ENCODE measurements around the gene KRT20. TPM values are rescaled to one million over a fixed set of nuclear protein-coding genes. Genes with fewer than 3 reads are reported as not detected.

KRT20 gene
- total RNA-seq, 1 experiment from 2014 or later = 0.18 TPM

GRCh38 chr17:40848583-40849235 is 36.3 kb downstream of the KRT20 start:
- BruUV-seq (replicated peaks) = no TSS peak
- H3F3A ChIP-seq (ENCODE audit: low read length, unreplicated experiment) = no peaks in the 10 kb centered on the region
- no peak overlapping the region for H3K27ac ChIP-seq (ENCODE audit: low read length)
- POLR2A ChIA-PET (ENCODE audit: unreplicated experiment) = no interaction called here
- TF ChIP-seq CTCF (conservative IDR thresholded peaks at IDR 0.05; ENCODE audit: low read depth, low read length) (no peak), EZH2 (IDR thresholded peaks at IDR 0.05; ENCODE audit: low read length, unreplicated experiment) (no peak), EZH2phosphoT487 (IDR thresholded peaks at IDR 0.05; ENCODE audit: borderline replicate concordance, low read length) (no peak)
- no peak overlapping the region for H3K9ac ChIP-seq (ENCODE audit: low read length)
- H3K9me2 ChIP-seq (replicated peaks; ENCODE audit: low read length) = no peaks in the 10 kb centered on the region
- intact Hi-C loops (cut with micrococcal nuclease) = no loop called here
- no peaks in the 10 kb centered on the region for H3K79me2 ChIP-seq (ENCODE audit: low read length)
- CTCF ChIA-PET = interaction anchor here (0.5 kb wide), 1 partner anchor 30 kb away, joined by 3 read pairs; no protein-coding TSS in a partner anchor
- H3K36me3 ChIP-seq (ENCODE audit: low read depth, low read length) = no peaks in the 10 kb centered on the region
- H2AFZ ChIP-seq (ENCODE audit: low read length) = no peak overlapping the region
- H4K20me1 ChIP-seq (ENCODE audit: low read length) = no peaks in the 10 kb centered on the region
- H3K4me3 ChIP-seq (ENCODE audit: low read length) = no peak overlapping the region
- DNase-seq = no peak
- H3K4me2 ChIP-seq (ENCODE audit: low read length) = no peak overlapping the region
- H3K4me1 ChIP-seq (ENCODE audit: insufficient read depth, low read length) = peaks cover 31% of the 10 kb centered on the region
- ATAC-seq = no peak
- H3K27me3 ChIP-seq (ENCODE audit: low read length) = no peaks in the 10 kb centered on the region
- no peaks in the 10 kb centered on the region for H3K9me3 ChIP-seq (ENCODE audit: low read length)

- ChIA-PET POLR2A (ENCODE audit: unreplicated experiment) (no interaction called here), CTCF (no interaction called here)
- intact Hi-C loops (cut with micrococcal nuclease) = no loop called here
- Histone ChIP-seq H3K4me1 (ENCODE audit: insufficient read depth, low read length) (peaks cover 14% of the 10 kb centered on the region), H3F3A (ENCODE audit: low read length, unreplicated experiment) (no peaks in the 10 kb centered on the region), H3K4me3 (ENCODE audit: low read length) (no peak overlapping the region), H2AFZ (ENCODE audit: low read length) (no peak overlapping the region), H3K4me2 (ENCODE audit: low read length) (no peak overlapping the region), H3K9me3 (ENCODE audit: low read length) (no peaks in the 10 kb centered on the region), H3K9ac (ENCODE audit: low read length) (no peak overlapping the region), H3K27me3 (ENCODE audit: low read length) (no peaks in the 10 kb centered on the region), H3K27ac (ENCODE audit: low read length) (no peak overlapping the region), H3K79me2 (ENCODE audit: low read length) (no peaks in the 10 kb centered on the region), H3K36me3 (ENCODE audit: low read depth, low read length) (no peaks in the 10 kb centered on the region), H3K9me2 (replicated peaks; ENCODE audit: low read length) (no peaks in the 10 kb centered on the region), H4K20me1 (ENCODE audit: low read length) (no peaks in the 10 kb centered on the region)
- no TSS peak for BruUV-seq (replicated peaks)
- DNase-seq (peak; percentile 61), ATAC-seq (peak; percentile 92)
- TF ChIP-seq CTCF (conservative IDR thresholded peaks at IDR 0.05; ENCODE audit: low read depth, low read length) (no peak), EZH2 (IDR thresholded peaks at IDR 0.05; ENCODE audit: low read length, unreplicated experiment) (no peak), EZH2phosphoT487 (IDR thresholded peaks at IDR 0.05; ENCODE audit: borderline replicate concordance, low read length) (no peak)
These were observed 38.4 kb downstream of the KRT20 start for GRCh38 chr17:40846515-40847144.

- ChIA-PET CTCF (no interaction called here), POLR2A (ENCODE audit: unreplicated experiment) (no interaction called here)
- no peak overlapping the region for H3K9ac ChIP-seq (ENCODE audit: low read length)
- H3K9me2 ChIP-seq (replicated peaks; ENCODE audit: low read length) = no peaks in the 10 kb centered on the region
- BruUV-seq (replicated peaks) = no TSS peak
- H3K79me2 ChIP-seq (ENCODE audit: low read length) = no peaks in the 10 kb centered on the region
- H3K4me2 ChIP-seq (ENCODE audit: low read length) = no peak overlapping the region
- H3K27me3 ChIP-seq (ENCODE audit: low read length) = no peaks in the 10 kb centered on the region
- H3K36me3 ChIP-seq (ENCODE audit: low read depth, low read length) = no peaks in the 10 kb centered on the region
- H3F3A ChIP-seq (ENCODE audit: low read length, unreplicated experiment) = no peaks in the 10 kb centered on the region
- H3K27ac ChIP-seq (ENCODE audit: low read length) = no peak overlapping the region
- H4K20me1 ChIP-seq (ENCODE audit: low read length) = no peaks in the 10 kb centered on the region
- no peak overlapping the region for H2AFZ ChIP-seq (ENCODE audit: low read length)
- no peak overlapping the region for H3K4me3 ChIP-seq (ENCODE audit: low read length)
- TF ChIP-seq CTCF (conservative IDR thresholded peaks at IDR 0.05; ENCODE audit: low read depth, low read length) (no peak), EZH2phosphoT487 (IDR thresholded peaks at IDR 0.05; ENCODE audit: borderline replicate concordance, low read length) (no peak), EZH2 (IDR thresholded peaks at IDR 0.05; ENCODE audit: low read length, unreplicated experiment) (no peak)
- intact Hi-C loops (cut with micrococcal nuclease) = no loop called here
- no peaks in the 10 kb centered on the region for H3K4me1 ChIP-seq (ENCODE audit: insufficient read depth, low read length)
- no peaks in the 10 kb centered on the region for H3K9me3 ChIP-seq (ENCODE audit: low read length)
- DNase-seq (no peak), ATAC-seq (no peak)
These were observed 40.4 kb downstream of the KRT20 start for GRCh38 chr17:40844671-40845107.
